Endothelial cell of hepatic sinusoid (primary cell): Measurements from ENCODE around the gene NOS1AP.

Experiments
- in situ Hi-C: cut with HindIII; loops from 2 replicates; pipeline ENCODE4 v1.10.0; 2017; ENCODE audit warnings: low sequenced_read_pairs

Gene NOS1AP

DNA sequence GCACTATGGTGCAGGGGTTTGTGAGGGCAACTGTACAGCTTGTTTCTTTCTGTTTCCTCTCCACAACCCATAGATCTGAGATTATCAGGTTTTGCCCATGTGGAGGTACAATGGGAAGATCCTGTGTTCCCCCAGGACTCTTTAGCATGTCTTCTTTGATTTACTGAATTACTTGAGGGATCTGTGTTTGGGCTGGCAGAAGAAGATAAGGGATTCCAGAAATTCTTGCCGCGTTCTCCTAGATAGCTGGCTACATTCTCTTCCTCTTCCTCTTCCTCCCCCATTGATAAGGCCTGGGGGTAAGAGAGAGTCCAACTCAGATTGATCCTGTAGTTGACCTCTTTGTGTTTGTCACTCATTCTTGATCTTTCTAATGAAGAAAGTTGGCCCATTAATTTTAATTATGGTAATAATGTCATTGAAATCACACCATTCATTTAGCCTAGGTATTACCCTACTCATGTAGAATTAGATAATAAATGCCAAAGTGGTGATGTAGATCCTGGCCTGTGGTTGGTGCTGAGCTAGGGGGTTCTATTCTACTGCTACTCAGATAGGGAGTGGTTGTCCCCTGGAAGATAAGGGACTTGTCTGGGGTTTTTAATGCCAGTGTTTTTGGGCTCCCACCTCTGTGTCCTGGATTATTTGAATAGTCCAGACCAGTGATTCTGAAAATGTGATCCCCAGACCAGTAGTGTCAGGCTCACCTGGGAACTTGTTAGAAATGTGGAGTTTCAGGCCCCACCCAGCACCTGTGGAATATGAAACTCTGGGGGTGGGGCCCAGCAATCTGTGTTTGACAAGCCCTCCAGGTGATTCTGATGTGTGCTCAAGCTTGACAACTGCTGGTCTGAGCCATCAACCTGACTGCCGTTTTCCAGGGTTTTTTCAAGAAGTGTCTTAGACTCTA, 122.2 kb downstream of the NOS1AP start:
- in situ Hi-C loops, result no loop called here

- in situ Hi-C loops, result no loop called here
These were observed 122.8 kb downstream of the NOS1AP start for GRCh38 chr1:162192306-162192678.

DNA sequence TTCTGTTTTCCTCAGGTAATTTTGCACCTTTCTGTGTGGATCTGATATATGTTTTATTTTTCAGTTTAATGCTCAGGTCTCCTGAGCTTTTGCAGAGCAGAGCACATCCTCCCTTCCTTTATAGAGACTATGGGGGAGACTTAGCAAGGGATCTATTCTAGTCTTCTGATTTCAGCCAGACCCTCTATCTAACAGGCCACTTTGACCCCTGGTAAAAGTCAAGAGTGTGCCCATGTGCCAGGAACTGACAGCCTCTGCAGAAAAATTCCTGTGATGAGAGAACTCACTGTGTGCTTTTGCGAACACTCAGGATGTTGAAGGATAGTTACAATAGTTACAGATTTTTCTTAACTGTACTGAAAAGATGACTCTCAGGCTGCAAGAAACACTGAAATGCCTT, 123.3 kb downstream of the NOS1AP start:
- in situ Hi-C loops, result no loop called here

DNA sequence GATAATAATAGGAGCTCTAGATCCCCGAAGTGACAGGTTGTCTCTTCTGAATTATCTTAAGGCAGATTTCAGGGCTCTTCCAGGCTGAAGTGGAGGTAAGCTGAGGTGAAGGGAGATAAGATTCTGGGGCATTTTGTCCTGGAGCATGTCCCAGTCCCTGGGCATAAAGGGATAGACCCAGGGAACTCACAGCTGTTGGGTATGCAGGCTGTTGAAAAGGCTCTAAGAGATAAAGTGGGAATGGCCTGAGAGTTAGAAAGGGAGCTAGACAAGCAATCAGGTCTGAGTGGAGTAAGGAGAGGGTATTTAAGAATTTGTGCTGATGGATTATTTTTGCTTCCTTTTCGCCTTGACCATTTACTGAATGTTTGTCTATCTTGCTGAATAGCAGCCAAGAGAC, 123.7 kb downstream of the NOS1AP start:
- in situ Hi-C loops, result no loop called here

- in situ Hi-C loops, result no loop called here
These were observed 124.3 kb downstream of the NOS1AP start for GRCh38 chr1:162193815-162194214.

- in situ Hi-C loops, result no loop called here
These were observed 126.1 kb downstream of the NOS1AP start for GRCh38 chr1:162195567-162195966.

DNA sequence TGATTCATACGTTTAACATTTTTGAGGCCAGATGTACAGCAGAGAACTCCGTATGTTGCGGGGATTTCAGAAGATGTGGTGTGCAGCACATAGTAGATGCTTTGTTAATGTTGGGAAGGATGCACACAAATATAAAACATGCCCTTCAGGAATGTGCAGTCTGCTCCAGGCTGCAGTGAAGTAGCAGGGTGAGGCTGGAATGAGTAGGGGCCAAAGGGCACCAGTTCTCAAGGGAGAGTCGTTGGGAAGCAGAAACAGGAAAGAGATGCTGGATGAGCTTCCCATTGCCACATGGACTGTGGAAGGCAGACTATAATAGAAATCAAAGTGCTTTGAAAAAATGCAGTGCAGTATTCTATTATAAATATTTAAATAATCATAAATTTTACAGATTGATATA, 126.9 kb downstream of the NOS1AP start:
- in situ Hi-C loops, result no loop called here

GRCh38 chr1:162197041-162197531, 127.6 kb downstream of the NOS1AP start:
- in situ Hi-C loops, result no loop called here

DNA sequence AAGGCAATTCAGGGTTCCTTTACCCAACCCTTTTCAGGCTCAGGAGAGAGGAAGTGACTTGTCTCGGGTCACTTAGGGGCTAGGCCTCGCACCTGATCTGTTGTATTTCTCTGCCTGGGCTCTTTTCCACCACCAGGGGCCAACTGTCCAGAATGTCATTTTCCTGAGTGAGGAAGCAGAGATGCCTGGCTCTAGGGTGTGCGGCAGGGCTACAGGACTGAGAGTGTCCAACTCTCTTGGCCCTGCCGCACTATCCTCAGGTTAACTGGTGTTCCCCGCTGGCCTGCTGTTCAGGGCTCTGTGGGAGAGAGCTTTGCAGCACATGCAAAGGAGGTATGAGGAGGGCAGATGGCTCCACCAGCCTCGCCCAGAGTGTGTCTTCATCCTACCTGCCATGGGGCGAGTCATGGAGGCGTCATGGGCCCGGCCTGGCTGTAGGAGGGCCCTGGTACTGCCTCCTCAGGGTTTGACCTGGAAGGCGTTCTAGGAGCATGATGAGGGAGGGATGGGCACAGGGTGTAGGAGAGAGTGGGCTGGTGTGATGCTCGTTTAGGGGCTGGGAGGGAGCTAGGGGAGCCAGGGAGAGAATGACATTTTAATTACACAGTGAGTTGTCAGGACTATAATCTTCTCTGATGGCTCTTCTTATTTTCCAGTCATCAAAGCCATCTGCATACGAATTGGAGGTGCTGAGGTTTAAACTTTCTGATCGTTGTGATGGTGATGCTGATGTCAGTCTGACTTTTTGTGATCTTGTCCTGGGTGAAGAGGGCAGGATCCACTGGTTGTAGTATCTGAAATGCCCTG, 128.3 kb downstream of the NOS1AP start:
- in situ Hi-C loops, result no loop called here

DNA sequence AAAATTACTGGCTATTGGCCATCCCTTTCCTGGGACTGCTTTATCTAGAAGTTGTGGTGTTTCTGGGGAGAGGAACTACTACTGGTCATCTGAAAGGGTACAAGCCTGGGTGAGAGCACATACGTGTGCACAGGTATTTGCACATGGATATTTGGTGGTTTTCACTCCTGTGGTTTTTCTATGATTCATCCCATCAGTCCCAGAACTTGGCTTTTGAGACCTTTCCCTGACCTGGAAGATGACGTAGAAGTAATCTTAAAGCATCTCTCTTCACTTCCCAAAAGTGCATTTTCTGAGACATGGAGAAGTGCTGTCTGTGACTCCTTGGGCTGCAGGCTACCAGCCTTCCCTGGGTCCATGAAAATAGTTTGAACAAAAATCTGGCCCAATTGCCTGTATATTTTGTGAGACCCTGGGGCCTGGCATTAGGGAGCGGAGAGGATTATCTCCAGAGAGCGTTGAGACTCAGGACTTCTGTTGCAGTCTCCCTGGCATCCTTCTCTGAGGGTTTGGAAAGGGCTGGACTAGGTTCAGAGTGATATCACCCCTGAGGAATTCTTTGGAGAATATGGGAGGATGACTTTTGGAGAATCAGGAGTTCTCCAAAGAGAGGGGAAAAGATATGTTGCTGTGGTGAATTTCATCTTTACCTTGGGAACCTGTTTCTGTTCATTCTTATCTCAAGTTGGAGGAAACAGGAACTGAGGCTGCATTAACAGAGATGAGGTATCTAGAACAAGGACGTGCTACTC, 130.8 kb downstream of the NOS1AP start:
- in situ Hi-C loops, result loop anchor here (5.0 kb wide), 1 partner anchor 67 kb away; no protein-coding TSS in a partner anchor

GRCh38 chr1:162201062-162201461, 131.6 kb downstream of the NOS1AP start:
- in situ Hi-C loops, result loop anchor here (5.0 kb wide), 1 partner anchor 66 kb away; no protein-coding TSS in a partner anchor

- in situ Hi-C loops, result loop anchor here (5.0 kb wide), 1 partner anchor 63 kb away; no protein-coding TSS in a partner anchor
These were observed 134.8 kb downstream of the NOS1AP start for GRCh38 chr1:162204129-162204822.

DNA sequence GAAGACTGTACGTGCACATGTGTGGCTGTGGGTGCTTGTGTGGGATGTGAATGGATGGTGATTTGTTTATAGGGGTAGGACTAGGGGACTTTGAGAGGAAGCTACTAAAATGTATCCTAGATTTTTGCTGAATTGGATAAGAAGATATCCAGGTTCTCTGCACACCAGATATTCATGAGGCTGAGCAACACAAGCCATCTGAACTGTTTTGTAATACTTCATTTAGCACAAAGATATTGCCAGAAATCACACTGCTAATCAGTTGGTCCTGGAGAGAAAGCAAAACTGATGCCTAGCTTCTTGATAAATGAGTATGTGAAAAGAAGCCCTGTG, 135.3 kb downstream of the NOS1AP start:
- in situ Hi-C loops, result loop anchor here (5.0 kb wide), 1 partner anchor 63 kb away; no protein-coding TSS in a partner anchor

- in situ Hi-C loops, result no loop called here
These were observed 136.8 kb downstream of the NOS1AP start for GRCh38 chr1:162206300-162206699.

- in situ Hi-C loops, result no loop called here
These were observed 137.5 kb downstream of the NOS1AP start for GRCh38 chr1:162206749-162207635.

DNA sequence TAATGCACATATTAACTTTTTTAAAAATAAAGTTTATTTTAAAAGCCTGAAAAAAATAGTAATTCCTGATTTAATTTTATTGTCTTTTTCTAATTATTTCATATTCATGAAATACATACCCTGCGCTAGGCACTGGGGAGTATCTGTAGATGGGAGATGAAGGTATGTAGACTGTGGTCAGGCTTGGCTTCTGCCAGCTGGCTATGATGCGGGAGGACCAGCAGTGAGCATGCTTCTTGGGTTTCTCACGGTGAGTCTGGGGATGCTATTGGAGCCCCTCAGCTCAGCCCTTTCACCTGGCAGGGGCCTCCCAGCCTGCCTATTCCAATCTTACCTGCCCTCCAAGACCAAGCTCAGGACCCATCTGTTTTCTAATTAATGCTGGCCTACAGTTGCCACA, 138.4 kb downstream of the NOS1AP start:
- in situ Hi-C loops, result no loop called here

DNA sequence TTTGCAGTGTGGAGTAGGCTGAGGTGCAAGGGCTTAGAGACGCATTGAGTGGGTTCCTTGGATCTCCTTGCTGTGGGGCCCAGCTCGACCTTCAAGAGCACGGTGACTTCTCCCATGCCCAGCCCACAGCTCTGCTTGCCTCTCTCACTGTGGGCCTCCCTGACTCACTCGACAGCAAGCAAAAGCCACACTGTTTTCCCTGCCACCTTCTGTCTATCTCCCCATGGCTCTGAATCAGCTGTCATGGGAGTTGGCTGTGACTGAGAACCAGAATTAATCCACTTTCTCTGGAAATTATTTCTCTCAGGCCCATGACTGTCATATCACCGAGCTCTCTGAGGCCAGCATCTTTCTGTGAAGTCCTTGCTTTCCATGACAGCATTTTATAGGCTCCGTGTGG, 140.7 kb downstream of the NOS1AP start:
- in situ Hi-C loops, result no loop called here

- in situ Hi-C loops, result no loop called here
These were observed 143.2 kb downstream of the NOS1AP start for GRCh38 chr1:162212713-162213112.

DNA sequence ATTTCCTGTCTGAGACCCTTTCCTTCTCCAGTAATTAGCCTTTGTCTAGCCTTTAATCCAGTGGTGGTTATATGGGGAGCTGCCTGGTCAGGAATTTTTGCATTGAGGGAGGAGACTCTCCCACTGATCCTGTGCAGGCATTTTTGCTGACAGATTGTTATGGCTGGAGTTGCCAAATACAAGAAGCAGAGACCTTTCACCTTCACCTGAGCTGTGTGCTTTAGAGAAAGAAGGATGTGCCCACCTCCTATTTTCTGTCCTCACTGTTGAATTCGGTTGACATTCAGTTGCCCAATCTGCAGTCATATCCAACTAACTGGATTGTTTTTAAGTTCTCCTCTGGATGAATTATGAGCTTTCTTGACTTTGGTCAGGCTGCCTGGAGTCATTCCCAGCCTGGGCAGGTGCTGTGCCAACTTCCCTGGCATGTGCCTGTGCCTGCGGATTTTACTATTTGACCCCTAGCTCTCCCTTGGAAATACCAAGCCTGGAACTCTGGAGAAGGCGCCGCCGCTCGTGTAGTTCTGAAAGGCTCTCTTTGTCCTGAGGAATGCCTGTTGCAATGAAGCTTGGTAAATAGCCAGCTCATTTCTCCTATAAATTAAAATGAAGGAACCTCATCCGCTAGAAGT, 143.9 kb downstream of the NOS1AP start:
- in situ Hi-C loops, result no loop called here
